ENCODE results near the gene CAMK2A.

- TF ChIP-seq CTCF (IDR thresholded peaks at IDR 0.05; ENCODE audit: insufficient read depth, low read length, poor library complexity, severe bottlenecking) = no peak
- TF ChIP-seq EZH2phosphoT487 (conservative IDR thresholded peaks at IDR 0.05; ENCODE audit: low read length) = no peak
These were observed 28.3 kb downstream of the CAMK2A start for GRCh38 chr5:150261231-150261630.
